Neural crest cell (in vitro differentiated cells): ENCODE results near the gene TBC1D4. TPM values are rescaled to one million over a fixed set of nuclear protein-coding genes. Genes with fewer than 3 reads are reported as not detected.
"Not testable (repeated sequence)": the region's sequence is repeated elsewhere in the genome, so short reads cannot be mapped to it uniquely, and the experiment has no call there.

Experiments
- DNase-seq: peaks from one replicate; pipeline ENCODE4 v3.0.0; 2021; ENCODE audit warnings: low read depth, mixed read lengths, low spot score
- H3K27ac Mint-ChIP-seq: one replicate; pipeline ENCODE4 v1.8.0; 2021; ENCODE audit warnings: mild to moderate bottlenecking, mixed read lengths; ENCODE audit not compliant: unreplicated experiment
- H3K27me3 Mint-ChIP-seq: 2 replicates; pipeline ENCODE4 v1.8.0; 2021; ENCODE audit warnings: low read depth, mild to moderate bottlenecking, mixed read lengths
- H3K36me3 Mint-ChIP-seq: 2 replicates; pipeline ENCODE4 v1.8.0; 2021; ENCODE audit warnings: low read depth, mild to moderate bottlenecking, mixed read lengths
- H3K4me1 Mint-ChIP-seq: 2 replicates; pipeline ENCODE4 v1.8.0; 2021; ENCODE audit warnings: mixed read lengths
- H3K4me3 Mint-ChIP-seq: one replicate; pipeline ENCODE4 v1.8.0; 2021; ENCODE audit warnings: mild to moderate bottlenecking, mixed read lengths
- H3K9me3 Mint-ChIP-seq: 2 replicates; pipeline ENCODE4 v1.8.0; 2021; ENCODE audit warnings: mixed read lengths
- total RNA-seq: library from RNA; stranded (reverse); gene quantifications from 2 replicates; pipeline ENCODE4 v1.2.1, GENCODE V29; 2021
- TF ChIP-seq, protein P1 (sequence below): fragments of 200-600 bp; sonication (generic); conservative IDR thresholded peaks from 2 replicates; pipeline ENCODE4 v1.5.0; 2021; ENCODE audit warnings: antibody characterized with exemption, mild to moderate bottlenecking

The TBC1D4 gene
- total RNA-seq, 1 donor from 2014 or later = 13.4 TPM

GRCh38 chr13:75294110-75294509 is 187.9 kb downstream of the TBC1D4 start:
- H3K27me3 Mint-ChIP-seq = no peaks in the 10 kb centered on the region
- TF ChIP-seq, protein P1, sequence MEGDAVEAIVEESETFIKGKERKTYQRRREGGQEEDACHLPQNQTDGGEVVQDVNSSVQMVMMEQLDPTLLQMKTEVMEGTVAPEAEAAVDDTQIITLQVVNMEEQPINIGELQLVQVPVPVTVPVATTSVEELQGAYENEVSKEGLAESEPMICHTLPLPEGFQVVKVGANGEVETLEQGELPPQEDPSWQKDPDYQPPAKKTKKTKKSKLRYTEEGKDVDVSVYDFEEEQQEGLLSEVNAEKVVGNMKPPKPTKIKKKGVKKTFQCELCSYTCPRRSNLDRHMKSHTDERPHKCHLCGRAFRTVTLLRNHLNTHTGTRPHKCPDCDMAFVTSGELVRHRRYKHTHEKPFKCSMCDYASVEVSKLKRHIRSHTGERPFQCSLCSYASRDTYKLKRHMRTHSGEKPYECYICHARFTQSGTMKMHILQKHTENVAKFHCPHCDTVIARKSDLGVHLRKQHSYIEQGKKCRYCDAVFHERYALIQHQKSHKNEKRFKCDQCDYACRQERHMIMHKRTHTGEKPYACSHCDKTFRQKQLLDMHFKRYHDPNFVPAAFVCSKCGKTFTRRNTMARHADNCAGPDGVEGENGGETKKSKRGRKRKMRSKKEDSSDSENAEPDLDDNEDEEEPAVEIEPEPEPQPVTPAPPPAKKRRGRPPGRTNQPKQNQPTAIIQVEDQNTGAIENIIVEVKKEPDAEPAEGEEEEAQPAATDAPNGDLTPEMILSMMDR = no peak
- peaks cover 6% of the 10 kb centered on the region for H3K4me1 Mint-ChIP-seq
- no peak overlapping the region for H3K27ac Mint-ChIP-seq
- no peaks in the 10 kb centered on the region for H3K36me3 Mint-ChIP-seq
- H3K4me3 Mint-ChIP-seq = no peak overlapping the region
- DNase-seq = no peak
- H3K9me3 Mint-ChIP-seq = no peaks in the 10 kb centered on the region

DNA sequence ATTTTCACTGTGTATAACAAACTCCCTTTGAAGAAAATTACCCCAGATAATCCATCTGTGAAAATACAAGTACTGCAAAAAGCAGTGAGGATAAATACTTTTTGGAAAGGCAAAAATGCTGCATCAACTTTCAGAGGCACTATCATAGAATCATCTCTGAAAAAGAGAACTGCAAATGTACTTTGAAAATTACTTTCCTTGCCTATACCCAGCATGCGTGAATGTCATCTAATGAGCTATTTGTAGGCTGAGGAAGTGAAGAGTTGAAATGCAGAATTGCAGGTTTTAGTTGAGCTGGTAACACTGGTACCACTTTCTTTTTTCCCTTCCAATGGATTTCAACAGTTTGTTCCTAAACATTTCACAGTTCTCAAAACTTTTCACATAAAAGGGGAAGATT is 196.7 kb downstream of the TBC1D4 start:
- DNase-seq = no peak
- Mint-ChIP-seq H3K27ac (no peak overlapping the region), H3K27me3 (no peaks in the 10 kb centered on the region), H3K36me3 (peaks cover 35% of the 10 kb centered on the region), H3K4me1 (no peaks in the 10 kb centered on the region), H3K4me3 (no peak overlapping the region), H3K9me3 (peaks cover 15% of the 10 kb centered on the region)
- TF ChIP-seq, protein P1 = no peak

DNA sequence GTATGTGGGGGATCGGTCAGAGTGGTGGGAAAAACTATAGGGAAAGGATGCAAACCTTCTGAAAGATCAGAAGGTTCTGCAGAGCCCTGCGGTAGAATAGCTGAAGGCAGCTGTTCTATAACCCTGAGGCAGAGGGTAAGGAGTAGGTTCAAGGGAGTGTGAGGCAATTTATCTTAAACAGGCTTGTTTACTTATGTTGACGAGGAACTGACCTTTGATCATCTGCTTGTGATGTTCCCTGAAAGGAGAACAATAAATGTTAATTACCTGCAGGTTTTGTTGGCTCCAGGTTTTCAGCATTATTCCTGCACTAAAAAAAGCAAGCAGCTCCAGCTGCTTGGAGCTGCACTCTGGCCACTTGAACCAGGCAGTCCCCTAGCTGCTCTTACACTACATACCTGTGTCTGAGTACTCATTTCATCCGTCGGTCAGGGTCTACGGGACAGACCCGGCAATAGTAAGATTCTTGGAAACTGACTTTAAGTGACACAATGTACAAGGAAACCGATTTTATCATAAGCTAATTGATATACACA is 202.1 kb downstream of the TBC1D4 start:
- DNase-seq = no peak
- H3K27me3 Mint-ChIP-seq = no peaks in the 10 kb centered on the region
- no peaks in the 10 kb centered on the region for H3K4me1 Mint-ChIP-seq
- H3K27ac Mint-ChIP-seq = no peak overlapping the region
- peaks cover 32% of the 10 kb centered on the region for H3K36me3 Mint-ChIP-seq
- TF ChIP-seq, protein P1 = no peak
- no peak overlapping the region for H3K4me3 Mint-ChIP-seq
- H3K9me3 Mint-ChIP-seq = peaks cover 29% of the 10 kb centered on the region

- peaks cover 11% of the 10 kb centered on the region for H3K9me3 Mint-ChIP-seq
- not testable (repeated sequence) for H3K4me1 Mint-ChIP-seq, H3K27ac Mint-ChIP-seq, DNase-seq, H3K27me3 Mint-ChIP-seq, H3K4me3 Mint-ChIP-seq
- H3K36me3 Mint-ChIP-seq = peaks cover 10% of the 10 kb centered on the region
These were observed 208.3 kb downstream of the TBC1D4 start for GRCh38 chr13:75273695-75274094.

GRCh38 chr13:75271846-75272245 is 210.1 kb downstream of the TBC1D4 start:
- Mint-ChIP-seq H3K4me1 (no peaks in the 10 kb centered on the region), H3K9me3 (peaks cover 9% of the 10 kb centered on the region), H3K27ac (no peak overlapping the region), H3K27me3 (no peaks in the 10 kb centered on the region), H3K4me3 (no peak overlapping the region), H3K36me3 (peaks cover 10% of the 10 kb centered on the region)
- TF ChIP-seq, protein P1 = no peak
- no peak for DNase-seq

- not testable (repeated sequence) for H3K27ac Mint-ChIP-seq, H3K9me3 Mint-ChIP-seq, H3K4me1 Mint-ChIP-seq, DNase-seq, H3K27me3 Mint-ChIP-seq, H3K4me3 Mint-ChIP-seq, H3K36me3 Mint-ChIP-seq
These were observed 213.5 kb downstream of the TBC1D4 start for GRCh38 chr13:75268481-75268880.
